Activated CD4-positive, alpha-beta T cell treated with anti-CD3 and anti-CD28 coated beads, Interleukin-2, amount 50 U/mL, for 24 hours (primary cell): ENCODE measurements around the gene ASIC4.
A peak's percentile ranks its signal among the peaks of the same experiment; 100 is the strongest.

ENCODE experiments used
- DNase-seq, 2 donors: peaks; one replicate each; pipeline ENCODE4 v3.0.0-alpha.2; 2020; ENCODE audit warnings: low read depth in 1 of 2, low spot score in 1 of 2

Gene ASIC4

GRCh38 chr2:219514196-219514761 lies at the start of gene ASIC4:
Gene ASIC4 (plus strand): TSS chr2:219514482. CDS start chr2:219514725, 243 bp downstream.
- no peak for DNase-seq

- DNase-seq = no peak
Measured at GRCh38 chr2:219465659-219466561, 48.4 kb upstream of the ASIC4 start.

GRCh38 chr2:219466816-219467735 lies 47.2 kb upstream of the ASIC4 start:
- DNase-seq = no peak

GRCh38 chr2:219467736-219468075 lies 46.6 kb upstream of the ASIC4 start:
- no peak for DNase-seq

DNA sequence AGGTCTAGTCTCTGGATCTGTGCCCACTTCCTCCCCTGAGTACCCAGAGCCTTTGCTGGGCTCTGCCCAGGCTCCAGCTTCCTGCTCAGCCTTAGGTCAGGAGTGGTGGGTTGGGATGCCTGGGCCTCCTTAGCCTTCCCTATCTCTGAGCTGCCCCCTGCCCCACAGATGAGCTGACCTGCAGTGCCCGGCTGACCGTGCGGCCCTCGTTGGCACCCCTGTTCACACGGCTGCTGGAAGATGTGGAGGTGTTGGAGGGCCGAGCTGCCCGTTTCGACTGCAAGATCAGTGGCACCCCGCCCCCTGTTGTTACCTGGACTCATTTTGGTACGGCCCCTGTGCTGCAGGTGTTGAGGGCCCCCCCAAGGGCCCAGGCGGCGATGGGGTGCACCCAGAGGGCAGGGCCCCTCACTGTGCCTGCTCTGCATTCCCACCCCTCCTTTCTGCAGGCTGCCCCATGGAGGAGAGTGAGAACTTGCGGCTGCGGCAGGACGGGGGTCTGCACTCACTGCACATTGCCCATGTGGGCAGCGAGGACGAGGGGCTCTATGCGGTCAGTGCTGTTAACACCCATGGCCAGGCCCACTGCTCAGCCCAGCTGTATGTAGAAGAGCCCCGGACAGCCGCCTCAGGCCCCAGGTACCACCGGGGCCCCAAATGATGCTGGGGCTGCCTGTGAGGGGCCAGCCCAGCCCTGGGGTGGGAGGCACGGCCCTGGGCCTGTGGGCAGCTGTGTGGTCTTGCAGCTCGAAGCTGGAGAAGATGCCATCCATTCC lies 45.7 kb upstream of the ASIC4 start:
- no peak for DNase-seq

DNA sequence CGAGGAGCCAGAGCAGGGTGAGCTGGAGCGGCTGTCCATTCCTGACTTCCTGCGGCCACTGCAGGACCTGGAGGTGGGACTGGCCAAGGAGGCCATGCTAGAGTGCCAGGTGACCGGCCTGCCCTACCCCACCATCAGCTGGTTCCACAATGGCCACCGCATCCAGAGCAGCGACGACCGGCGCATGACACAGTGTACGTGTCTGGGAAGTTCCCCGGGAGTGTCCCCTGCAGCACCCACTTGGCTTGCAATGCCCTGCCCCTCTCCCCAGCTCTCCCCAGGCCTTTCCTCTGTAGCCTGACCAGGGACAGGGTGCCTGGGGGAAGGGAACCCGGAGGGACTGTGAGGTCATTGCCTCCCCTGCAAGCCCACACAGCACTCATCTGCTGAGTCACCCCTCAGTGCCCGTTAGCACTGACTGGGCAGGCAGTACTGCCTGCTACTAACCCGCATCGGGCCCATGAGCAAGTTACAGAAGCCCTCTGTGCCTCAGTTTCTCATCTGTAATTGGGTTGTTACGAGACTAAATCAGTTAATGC lies 45.0 kb upstream of the ASIC4 start:
- DNase-seq = no peak

- no peak for DNase-seq
Measured at GRCh38 chr2:219470429-219470828, 43.9 kb upstream of the ASIC4 start.

DNA sequence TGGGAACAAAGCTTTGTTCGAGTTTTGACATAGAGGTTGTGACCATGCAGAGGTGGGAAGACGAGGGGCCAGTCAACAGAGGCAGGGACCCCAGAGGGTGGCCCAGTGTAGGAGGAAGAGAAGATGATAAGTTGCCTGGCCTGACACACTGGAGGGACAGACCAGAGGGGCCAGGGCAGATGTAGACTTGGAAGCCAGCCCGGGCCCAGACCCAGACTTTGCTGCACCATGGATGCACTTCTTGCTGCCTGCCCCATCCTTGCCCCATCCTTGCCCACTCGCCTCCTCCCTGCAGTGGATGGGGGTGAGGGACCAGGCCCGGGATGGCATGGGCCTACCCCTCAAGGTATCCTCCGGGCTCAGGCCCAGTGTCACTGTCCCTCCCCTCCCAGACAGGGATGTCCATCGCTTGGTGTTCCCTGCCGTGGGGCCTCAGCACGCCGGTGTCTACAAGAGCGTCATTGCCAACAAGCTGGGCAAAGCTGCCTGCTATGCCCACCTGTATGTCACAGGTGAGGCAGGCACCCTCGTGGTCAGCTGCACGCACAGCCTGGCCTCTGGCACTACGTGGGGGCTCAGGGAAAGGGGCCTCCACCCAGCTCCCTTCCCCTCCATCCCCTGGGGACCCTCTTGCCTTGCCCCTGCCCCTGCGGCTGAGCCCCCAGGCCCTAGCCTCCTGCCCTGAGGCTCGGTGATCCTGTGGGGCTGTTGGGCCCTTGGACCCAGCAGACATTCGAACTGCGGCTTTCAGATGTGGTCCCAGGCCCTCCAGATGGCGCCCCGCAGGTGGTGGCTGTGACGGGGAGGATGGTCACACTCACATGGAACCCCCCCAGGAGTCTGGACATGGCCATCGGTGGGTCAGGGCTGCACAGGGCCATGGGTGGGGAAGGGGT lies 42.6 kb upstream of the ASIC4 start:
- DNase-seq = no peak

GRCh38 chr2:219472629-219473187 lies 41.6 kb upstream of the ASIC4 start:
- DNase-seq = no peak

DNA sequence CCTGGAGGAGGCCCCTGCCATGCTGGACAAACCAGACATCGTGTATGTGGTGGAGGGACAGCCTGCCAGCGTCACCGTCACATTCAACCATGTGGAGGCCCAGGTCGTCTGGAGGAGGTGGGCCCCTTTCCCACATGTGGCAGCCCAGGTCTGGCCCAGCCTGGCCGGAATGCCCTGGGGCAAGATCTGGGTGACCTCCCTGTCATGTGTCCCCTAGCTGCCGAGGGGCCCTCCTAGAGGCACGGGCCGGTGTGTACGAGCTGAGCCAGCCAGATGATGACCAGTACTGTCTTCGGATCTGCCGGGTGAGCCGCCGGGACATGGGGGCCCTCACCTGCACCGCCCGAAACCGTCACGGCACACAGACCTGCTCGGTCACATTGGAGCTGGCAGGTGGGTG lies 40.8 kb upstream of the ASIC4 start:
- no peak for DNase-seq

DNA sequence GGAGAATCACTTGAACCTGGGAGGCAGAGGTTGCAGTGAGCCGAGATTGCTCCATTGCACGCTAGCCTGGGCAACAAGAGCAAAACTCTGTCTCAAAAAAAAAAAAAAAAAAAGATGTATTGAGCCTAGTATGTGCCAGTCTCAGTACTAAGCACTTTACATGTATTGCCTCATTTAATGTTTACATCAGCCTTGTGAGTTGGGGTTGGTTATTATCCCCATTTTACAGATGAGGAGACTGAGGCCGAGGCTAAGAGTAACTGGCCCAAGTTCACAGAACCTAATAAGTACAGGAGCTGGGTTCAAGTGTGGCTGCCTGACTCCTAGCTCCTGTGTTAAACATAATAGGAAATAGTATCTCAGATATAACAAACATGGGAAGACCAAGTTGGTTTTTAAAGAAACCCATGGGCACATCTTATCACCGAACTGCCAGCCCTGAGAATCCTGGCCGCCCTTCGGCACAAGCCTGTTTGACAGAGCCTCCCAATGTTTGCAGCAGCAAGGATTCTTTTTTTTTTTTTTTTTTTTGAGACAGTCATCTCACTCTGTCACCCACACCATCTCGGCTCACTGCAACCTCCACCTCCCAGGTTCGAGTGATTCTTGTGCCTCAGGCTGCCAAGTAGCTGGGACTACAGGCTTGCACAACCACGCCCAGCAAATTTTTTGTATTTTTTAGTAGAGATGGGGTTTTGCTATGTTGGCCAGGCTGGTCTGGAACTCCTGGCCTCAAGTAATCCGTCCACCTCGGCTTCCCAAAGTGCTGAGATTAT lies 39.8 kb upstream of the ASIC4 start:
- no peak for DNase-seq

GRCh38 chr2:219475278-219475677 lies 39.0 kb upstream of the ASIC4 start:
- no peak for DNase-seq

DNA sequence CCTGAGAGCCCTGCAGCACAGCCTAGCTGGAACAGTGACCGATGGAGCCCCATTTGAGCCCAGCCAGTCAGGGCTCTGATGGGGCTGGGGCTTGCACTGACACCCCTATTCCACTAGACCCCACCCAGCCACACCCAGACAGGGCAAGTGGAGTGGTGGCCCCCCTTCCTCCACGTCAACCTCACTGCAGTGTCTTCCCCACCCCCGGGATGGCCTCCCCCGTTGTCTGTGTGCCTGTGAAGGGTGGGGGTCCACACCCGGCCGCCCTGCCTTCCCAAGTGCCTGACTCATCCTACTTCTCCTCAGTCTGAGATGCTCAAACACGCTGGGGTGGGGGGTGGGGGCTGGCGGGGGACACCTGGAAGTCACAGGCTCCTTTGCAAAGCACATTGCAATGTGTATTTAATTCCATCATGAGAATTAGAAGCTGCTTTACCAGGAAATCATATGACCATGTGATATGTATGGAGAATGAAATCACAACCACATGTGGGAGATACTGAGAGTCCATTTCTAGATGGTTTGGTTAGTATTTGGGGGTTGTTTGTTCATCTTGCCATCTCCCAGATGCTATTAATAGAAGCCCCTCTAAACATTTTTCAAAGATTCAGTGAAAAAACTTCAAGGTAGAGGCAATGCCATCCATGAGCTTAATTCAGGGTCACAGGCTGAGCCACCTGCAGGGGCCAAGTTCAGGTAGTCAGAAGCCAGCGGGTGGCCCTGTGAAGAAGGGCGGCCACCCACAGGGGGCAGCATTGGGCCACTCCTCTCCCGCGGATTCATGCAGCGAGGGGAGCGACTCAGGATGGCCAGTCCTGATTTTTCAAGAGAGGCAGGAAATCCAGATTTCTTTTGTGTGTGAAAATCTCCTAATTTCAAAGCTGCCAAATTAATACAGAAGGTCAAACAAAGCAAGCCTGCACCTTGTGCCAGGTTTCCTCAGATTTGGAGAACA lies 38.3 kb upstream of the ASIC4 start:
- peak in 1 of 2 donors; percentile 40 for DNase-seq

DNA sequence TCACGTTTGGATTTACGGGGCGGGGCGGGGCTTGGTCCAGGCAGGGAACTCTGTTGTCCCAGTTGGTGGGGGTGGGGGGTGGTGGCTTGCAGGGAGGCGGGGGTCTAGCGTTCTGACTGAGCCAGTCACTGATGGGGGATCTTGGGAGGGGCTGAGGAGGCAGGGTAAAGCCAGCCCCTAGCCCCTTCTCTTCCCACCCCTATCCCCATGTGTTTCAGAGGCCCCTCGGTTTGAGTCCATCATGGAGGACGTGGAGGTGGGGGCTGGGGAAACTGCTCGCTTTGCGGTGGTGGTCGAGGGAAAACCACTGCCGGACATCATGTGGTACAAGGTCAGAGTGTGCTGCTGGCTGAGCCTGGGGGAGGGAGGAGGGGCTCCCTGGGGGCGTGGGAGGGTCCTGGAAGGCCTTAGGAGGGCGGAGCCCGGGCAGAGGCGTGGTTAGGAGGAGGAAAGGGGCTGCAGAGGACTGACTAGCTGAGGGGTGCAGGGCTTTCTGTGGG lies 37.6 kb upstream of the ASIC4 start:
- DNase-seq = no peak

DNA sequence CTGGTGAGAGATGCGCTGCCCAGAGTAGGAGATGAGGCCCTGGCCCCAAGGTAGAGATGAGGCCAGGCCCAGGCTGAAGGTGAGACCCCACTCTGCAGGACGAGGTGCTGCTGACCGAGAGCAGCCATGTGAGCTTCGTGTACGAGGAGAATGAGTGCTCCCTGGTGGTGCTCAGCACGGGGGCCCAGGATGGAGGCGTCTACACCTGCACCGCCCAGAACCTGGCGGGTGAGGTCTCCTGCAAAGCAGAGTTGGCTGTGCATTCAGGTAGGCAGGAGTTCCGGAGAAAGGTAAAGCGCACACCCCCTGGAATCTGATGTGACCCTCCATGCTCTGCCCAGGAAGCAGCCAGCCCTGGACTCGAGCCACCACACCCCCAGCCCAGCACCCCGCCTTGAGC lies 37.1 kb upstream of the ASIC4 start:
- DNase-seq = no peak

DNA sequence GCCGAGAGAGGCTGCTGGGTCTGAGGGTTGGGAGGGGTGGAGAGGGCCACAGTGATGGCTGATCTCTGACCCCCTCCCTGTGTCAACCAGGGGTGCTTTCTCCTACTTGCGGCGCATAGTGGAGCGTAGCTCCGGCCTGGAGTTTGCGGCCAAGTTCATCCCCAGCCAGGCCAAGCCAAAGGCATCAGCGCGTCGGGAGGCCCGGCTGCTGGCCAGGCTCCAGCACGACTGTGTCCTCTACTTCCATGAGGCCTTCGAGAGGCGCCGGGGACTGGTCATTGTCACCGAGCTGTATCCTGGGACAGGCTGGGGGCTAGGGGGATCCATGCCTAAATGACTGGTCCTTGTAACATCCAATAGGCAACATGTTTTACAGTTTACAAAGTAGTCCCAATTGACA lies 36.5 kb upstream of the ASIC4 start:
- no peak for DNase-seq

DNA sequence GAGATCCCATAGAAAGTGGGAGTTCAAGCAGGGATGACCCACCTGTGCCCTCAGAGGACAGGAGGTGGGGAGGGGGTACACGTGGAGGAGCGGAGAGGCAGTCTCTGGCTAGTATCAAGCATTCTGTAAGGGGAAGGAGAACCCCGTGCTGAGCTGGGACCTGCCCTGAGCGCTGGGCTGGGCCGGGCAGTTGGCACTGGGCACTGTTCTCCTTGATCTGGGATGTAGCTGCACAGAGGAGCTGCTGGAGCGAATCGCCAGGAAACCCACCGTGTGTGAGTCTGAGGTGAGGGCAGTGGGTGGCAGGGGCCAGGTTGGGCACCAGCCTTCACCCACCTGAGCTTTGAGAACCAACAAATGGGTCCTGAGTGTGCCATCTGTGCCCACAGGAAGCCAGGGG lies 35.4 kb upstream of the ASIC4 start:
- no peak for DNase-seq
